HCT116 (cell line): ENCODE data around the gene IL22RA1. TPM values are rescaled to one million over a fixed set of nuclear protein-coding genes. Genes with fewer than 3 reads are reported as not detected.

ENCODE experiments used
- ATAC-seq: fragments of 200-7000 bp; cut with Tn5 transposase; 2 replicates; pipeline ENCODE4 v1.9.1; 2020; ENCODE audit warnings: mild to moderate bottlenecking, moderate library complexity
- BruUV-seq: library from RNA; stranded (reverse); fragments of 400-500 nt; replicated peaks from 2 replicates; lab custom pipeline; 2021; lab: Mats Ljungman, UMichigan
- CTCF ChIA-PET: fragments of 300-600 bp; sonication (Branson Sonifier 250); formaldehyde crosslinking; loops from one replicate; lab custom pipeline; 2021; ENCODE audit warnings: antibody characterized with exemption; lab: Charles Lee
- POLR2A ChIA-PET: fragments of 300-600, 350-600 bp; sonication (Branson Sonifier 250); formaldehyde crosslinking; loops from one replicate; lab custom pipeline; 2021; ENCODE audit warnings: antibody characterized with exemption; lab: Charles Lee
- RAD21 ChIA-PET, 2 experiments: fragments of 300-600 bp; sonication (Branson Sonifier 250); formaldehyde crosslinking; loops; one replicate each; lab custom pipeline; 2023; ENCODE audit warnings: low total read pairs in 2 of 2; ENCODE audit not compliant: uncharacterized antibody in 2 of 2, unreplicated experiment in 2 of 2, low non-redundant PET in 1 of 2; lab: Charles Lee
- DNase-seq: peaks from one replicate; pipeline ENCODE4 v3.0.0-alpha.2; 2010; ENCODE audit warnings: low read depth, low spot score
- H2AFZ ChIP-seq: fragments of 200-600 bp; shearing (Covaris generic), sonication (generic); 2 replicates; pipeline ENCODE4 v1.6.1; 2017; ENCODE audit warnings: low read depth, mixed run types, mixed read lengths, antibody characterized with exemption, low read length; ENCODE audit not compliant: poor library complexity, severe bottlenecking
- H3K27ac ChIP-seq: 2 replicates; pipeline ENCODE4 v1.5.1; 2012; ENCODE audit warnings: low read depth, low read length
- H3K27me3 ChIP-seq: fragments of 200-600 bp; sonication (generic); 2 replicates; pipeline ENCODE4 v1.6.1; 2016; ENCODE audit warnings: mixed run types, low read length, mixed read lengths; ENCODE audit not compliant: insufficient read depth
- H3K36me3 ChIP-seq, 2 experiments: fragments of 200-500 bp in 1 of 2; fragments of 200-600 bp in 1 of 2; sonication (Bioruptor generic) in 1 of 2; sonication (generic) in 1 of 2; 2 replicates each; pipeline versions ENCODE4 v1.5.1 to v1.6.1; 2014 to 2016; ENCODE audit warnings: low read length in 2 of 2, inconsistent platforms in 1 of 2, mixed read lengths in 1 of 2, mixed run types in 1 of 2; ENCODE audit not compliant: insufficient read depth in 2 of 2, control insufficient read depth in 1 of 2
- H3K4me1 ChIP-seq, 2 experiments: fragments of 200-600 bp in 1 of 2; sonication (generic) in 1 of 2; 2 replicates each; pipeline versions ENCODE4 v1.5.1 to v1.6.1; 2012 to 2017; ENCODE audit warnings: low read length in 2 of 2, inconsistent platforms in 1 of 2, mild to moderate bottlenecking in 1 of 2, mixed read lengths in 1 of 2, mixed run types in 1 of 2, moderate library complexity in 1 of 2; ENCODE audit not compliant: insufficient read depth in 2 of 2, control insufficient read depth in 1 of 2
- H3K4me2 ChIP-seq: fragments of 200-600 bp; sonication (generic); 2 replicates; pipeline ENCODE4 v1.6.1; 2017; ENCODE audit warnings: mixed run types, low read length, mixed read lengths
- H3K4me3 ChIP-seq, 2 experiments: fragments of 200-600 bp in 1 of 2; sonication (generic) in 1 of 2; replicated peaks in 1 of 2; 2 replicates each; pipeline ENCODE4 v1.5.1; 2011 to 2016; ENCODE audit warnings: low read length in 2 of 2, control low read depth in 1 of 2, low read depth in 1 of 2, mild to moderate bottlenecking in 1 of 2, mixed read lengths in 1 of 2, mixed run types in 1 of 2
- H3K79me2 ChIP-seq: fragments of 200-600 bp; sonication (generic); 2 replicates; pipeline ENCODE4 v1.6.1; 2017; ENCODE audit warnings: mild to moderate bottlenecking, mixed run types, low read length, moderate library complexity, mixed read lengths; ENCODE audit not compliant: insufficient read depth
- H3K9ac ChIP-seq: fragments of 200-600 bp; sonication (generic); 2 replicates; pipeline ENCODE4 v1.6.1; 2016; ENCODE audit warnings: low read length, mixed read lengths
- H3K9me2 ChIP-seq: fragments of 200-600 bp; sonication (generic), shearing (Covaris generic); 2 replicates; pipeline ENCODE4 v1.6.1; 2017; ENCODE audit warnings: mixed run types, mild to moderate bottlenecking, moderate library complexity; ENCODE audit not compliant: insufficient read depth
- H3K9me3 ChIP-seq, 2 experiments: fragments of 200-500 bp in 1 of 2; fragments of 200-600 bp in 1 of 2; sonication (Bioruptor generic) in 1 of 2; sonication (generic) in 1 of 2; 2 replicates each; pipeline ENCODE4 v1.6.1; 2014 to 2017; ENCODE audit warnings: low read length in 2 of 2, mixed read lengths in 2 of 2, inconsistent platforms in 1 of 2, low read depth in 1 of 2, mild to moderate bottlenecking in 1 of 2, mixed run types in 1 of 2, moderate library complexity in 1 of 2; ENCODE audit not compliant: control insufficient read depth in 1 of 2, insufficient read depth in 1 of 2
- H4K20me1 ChIP-seq: fragments of 200-600 bp; sonication (generic), shearing (Covaris generic); 2 replicates; pipeline ENCODE4 v1.6.1; 2017; ENCODE audit warnings: mixed run types, mild to moderate bottlenecking, moderate library complexity; ENCODE audit not compliant: insufficient read depth
- CBX3 ChIP-seq: IDR thresholded peaks from 2 replicates; pipeline ENCODE4 v1.6.1; 2012; ENCODE audit warnings: low read depth
- CEBPB ChIP-seq: IDR thresholded peaks from 2 replicates; pipeline ENCODE4 v1.6.1; 2012; ENCODE audit warnings: low read depth
- EGR1 ChIP-seq: IDR thresholded peaks from 2 replicates; pipeline ENCODE4 v1.6.1; 2012; ENCODE audit warnings: low read depth
- ELF1 ChIP-seq: IDR thresholded peaks from 2 replicates; pipeline ENCODE4 v1.6.1; 2012; ENCODE audit warnings: low read depth, borderline replicate concordance
- EZH2 ChIP-seq: fragments of 200-600 bp; sonication (generic); IDR thresholded peaks from 2 replicates; pipeline ENCODE4 v1.6.1; 2017; ENCODE audit warnings: antibody characterized with exemption, mixed run types
- EZH2phosphoT487 ChIP-seq: fragments of 200-600 bp; IDR thresholded peaks from 2 replicates; pipeline ENCODE4 v1.6.1; 2018; ENCODE audit warnings: antibody characterized with exemption, borderline replicate concordance
- FOSL1 ChIP-seq: IDR thresholded peaks from 2 replicates; pipeline ENCODE4 v1.6.1; 2012; ENCODE audit warnings: low read depth
- JUND ChIP-seq: IDR thresholded peaks from 2 replicates; pipeline ENCODE4 v1.6.1; 2012
- POLR2A ChIP-seq: IDR thresholded peaks from 2 replicates; pipeline ENCODE4 v1.7.0; 2011; ENCODE audit warnings: borderline replicate concordance; ENCODE audit not compliant: insufficient read depth, insufficient read length; ENCODE audit errors: extremely low read depth
- POLR2AphosphoS5 ChIP-seq: IDR thresholded peaks from 2 replicates; pipeline ENCODE4 v1.6.1; 2011; ENCODE audit warnings: mild to moderate bottlenecking, low read depth, low read length, moderate library complexity
- RAD21 ChIP-seq: IDR thresholded peaks from 2 replicates; pipeline ENCODE4 v1.6.1; 2012; ENCODE audit warnings: low read depth, mild to moderate bottlenecking
- SIN3A ChIP-seq: IDR thresholded peaks from 2 replicates; pipeline ENCODE4 v1.6.1; 2012; ENCODE audit warnings: low read depth
- SRF ChIP-seq: IDR thresholded peaks from 2 replicates; pipeline ENCODE4 v1.6.1; 2012; ENCODE audit warnings: low read depth
- YY1 ChIP-seq: IDR thresholded peaks from 2 replicates; pipeline ENCODE4 v1.6.1; 2011; ENCODE audit warnings: low read length, low read depth, moderate library complexity, mild to moderate bottlenecking; ENCODE audit not compliant: insufficient replicate concordance; ENCODE audit errors: extremely low read depth
- ZFX ChIP-seq: fragments of 450-650 bp; IDR thresholded peaks from 2 replicates; pipeline ENCODE4 v1.6.1; 2017
- ZNF274 ChIP-seq: fragments of 200-500 bp; sonication (Bioruptor generic); IDR thresholded peaks from 2 replicates; pipeline ENCODE4 v1.6.1; 2014; ENCODE audit warnings: mild to moderate bottlenecking, low read depth, low read length, inconsistent platforms
- intact Hi-C: fragments of 100-400 bp; cut with micrococcal nuclease; formaldehyde crosslinking; loops from 2 replicates; pipeline ENCODE4 v1.10.0; 2022
- total RNA-seq: library from RNA; stranded (reverse); gene quantifications from one replicate; pipeline ENCODE4 v1.2.1, GENCODE V29; 2021; ENCODE audit not compliant: unreplicated experiment
- TF ChIP-seq, protein P1 (sequence below), 3 experiments: fragments of 200-600 bp in 1 of 3; sonication (generic) in 1 of 3; IDR thresholded peaks in 2 of 3; conservative IDR thresholded peaks in 1 of 3; 2 replicates each; pipeline ENCODE4 v1.5.1; 2012 to 2017; ENCODE audit warnings: low read depth in 2 of 3, low read length in 2 of 3, antibody characterized with exemption in 1 of 3, borderline replicate concordance in 1 of 3, control low read depth in 1 of 3, mild to moderate bottlenecking in 1 of 3, mixed read lengths in 1 of 3, mixed run types in 1 of 3, moderate library complexity in 1 of 3; ENCODE audit not compliant: insufficient read depth in 1 of 3
- TF ChIP-seq, protein P2 (sequence below): IDR thresholded peaks from 2 replicates; pipeline ENCODE4 v1.6.1; 2012
- TF ChIP-seq, protein P3 (sequence below): IDR thresholded peaks from 2 replicates; pipeline ENCODE4 v1.6.1; 2012
- TF ChIP-seq, protein P4 (sequence below): IDR thresholded peaks from 2 replicates; pipeline ENCODE4 v1.6.1; 2012; ENCODE audit warnings: low read depth

IL22RA1 gene
- total RNA-seq, 1 experiment from 2014 or later, result 2.1 TPM

DNA sequence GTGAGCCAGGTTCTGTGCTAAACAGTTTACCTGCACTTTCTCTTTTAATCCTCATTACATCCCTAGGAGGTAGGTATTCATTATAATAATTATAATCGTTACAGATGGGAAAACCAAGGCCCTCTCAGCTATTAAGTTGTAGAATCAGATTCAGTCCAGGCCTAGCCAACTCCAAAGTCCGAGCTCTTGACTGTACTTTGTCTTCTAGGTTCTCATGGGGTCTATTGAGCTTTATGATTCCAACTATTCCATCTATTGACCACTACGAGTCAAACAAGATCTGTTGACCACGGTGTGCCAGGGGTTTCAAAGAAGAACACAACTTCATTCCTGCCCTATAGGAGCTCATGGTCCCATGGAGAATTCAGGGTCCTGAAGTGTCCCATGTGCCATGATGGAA, 42.1 kb upstream of the IL22RA1 start:
- Histone ChIP-seq H3K4me3 (no peak overlapping the region), H3K27ac (no peak overlapping the region), H4K20me1 (no peaks in the 10 kb centered on the region), H3K9me2 (no peaks in the 10 kb centered on the region), H3K4me2 (no peak overlapping the region), H2AFZ (no peak overlapping the region), H3K4me1 (peaks cover 10 to 23% of the 10 kb centered on the region in 2 experiments; a peak in 3 of 4 replicates), H3K79me2 (peaks cover 14% of the 10 kb centered on the region; the same call in 1 of the 2 replicates), H3K27me3 (no peaks in the 10 kb centered on the region), H3K9me3 (no peaks in the 10 kb centered on the region), H3K9ac (no peak overlapping the region), H3K36me3 (no peaks in the 10 kb centered on the region)
- TF ChIP-seq JUND (no peak), ELF1 (no peak), EZH2phosphoT487 (no peak), POLR2AphosphoS5 (no peak), FOSL1 (no peak), EZH2 (no peak), ZNF274 (no peak), EGR1 (no peak), SIN3A (no peak), RAD21 (no peak), CEBPB (no peak), YY1 (no peak), POLR2A (no peak), ZFX (no peak), CBX3 (no peak), SRF (no peak)
- TF ChIP-seq, protein P1, sequence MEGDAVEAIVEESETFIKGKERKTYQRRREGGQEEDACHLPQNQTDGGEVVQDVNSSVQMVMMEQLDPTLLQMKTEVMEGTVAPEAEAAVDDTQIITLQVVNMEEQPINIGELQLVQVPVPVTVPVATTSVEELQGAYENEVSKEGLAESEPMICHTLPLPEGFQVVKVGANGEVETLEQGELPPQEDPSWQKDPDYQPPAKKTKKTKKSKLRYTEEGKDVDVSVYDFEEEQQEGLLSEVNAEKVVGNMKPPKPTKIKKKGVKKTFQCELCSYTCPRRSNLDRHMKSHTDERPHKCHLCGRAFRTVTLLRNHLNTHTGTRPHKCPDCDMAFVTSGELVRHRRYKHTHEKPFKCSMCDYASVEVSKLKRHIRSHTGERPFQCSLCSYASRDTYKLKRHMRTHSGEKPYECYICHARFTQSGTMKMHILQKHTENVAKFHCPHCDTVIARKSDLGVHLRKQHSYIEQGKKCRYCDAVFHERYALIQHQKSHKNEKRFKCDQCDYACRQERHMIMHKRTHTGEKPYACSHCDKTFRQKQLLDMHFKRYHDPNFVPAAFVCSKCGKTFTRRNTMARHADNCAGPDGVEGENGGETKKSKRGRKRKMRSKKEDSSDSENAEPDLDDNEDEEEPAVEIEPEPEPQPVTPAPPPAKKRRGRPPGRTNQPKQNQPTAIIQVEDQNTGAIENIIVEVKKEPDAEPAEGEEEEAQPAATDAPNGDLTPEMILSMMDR (IDR thresholded peaks at IDR 0.05 in 2 of 3, conservative IDR thresholded peaks at IDR 0.05 in 1 of 3; ENCODE audit: borderline replicate concordance in 1 of 3, insufficient read depth in 1 of 3, low read depth in 2 of 3, low read length in 2 of 3), result no peak
- TF ChIP-seq, protein P2, sequence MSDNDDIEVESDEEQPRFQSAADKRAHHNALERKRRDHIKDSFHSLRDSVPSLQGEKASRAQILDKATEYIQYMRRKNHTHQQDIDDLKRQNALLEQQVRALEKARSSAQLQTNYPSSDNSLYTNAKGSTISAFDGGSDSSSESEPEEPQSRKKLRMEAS, result no peak
- TF ChIP-seq, protein P3, sequence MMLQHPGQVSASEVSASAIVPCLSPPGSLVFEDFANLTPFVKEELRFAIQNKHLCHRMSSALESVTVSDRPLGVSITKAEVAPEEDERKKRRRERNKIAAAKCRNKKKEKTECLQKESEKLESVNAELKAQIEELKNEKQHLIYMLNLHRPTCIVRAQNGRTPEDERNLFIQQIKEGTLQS, result no peak
- TF ChIP-seq, protein P4, sequence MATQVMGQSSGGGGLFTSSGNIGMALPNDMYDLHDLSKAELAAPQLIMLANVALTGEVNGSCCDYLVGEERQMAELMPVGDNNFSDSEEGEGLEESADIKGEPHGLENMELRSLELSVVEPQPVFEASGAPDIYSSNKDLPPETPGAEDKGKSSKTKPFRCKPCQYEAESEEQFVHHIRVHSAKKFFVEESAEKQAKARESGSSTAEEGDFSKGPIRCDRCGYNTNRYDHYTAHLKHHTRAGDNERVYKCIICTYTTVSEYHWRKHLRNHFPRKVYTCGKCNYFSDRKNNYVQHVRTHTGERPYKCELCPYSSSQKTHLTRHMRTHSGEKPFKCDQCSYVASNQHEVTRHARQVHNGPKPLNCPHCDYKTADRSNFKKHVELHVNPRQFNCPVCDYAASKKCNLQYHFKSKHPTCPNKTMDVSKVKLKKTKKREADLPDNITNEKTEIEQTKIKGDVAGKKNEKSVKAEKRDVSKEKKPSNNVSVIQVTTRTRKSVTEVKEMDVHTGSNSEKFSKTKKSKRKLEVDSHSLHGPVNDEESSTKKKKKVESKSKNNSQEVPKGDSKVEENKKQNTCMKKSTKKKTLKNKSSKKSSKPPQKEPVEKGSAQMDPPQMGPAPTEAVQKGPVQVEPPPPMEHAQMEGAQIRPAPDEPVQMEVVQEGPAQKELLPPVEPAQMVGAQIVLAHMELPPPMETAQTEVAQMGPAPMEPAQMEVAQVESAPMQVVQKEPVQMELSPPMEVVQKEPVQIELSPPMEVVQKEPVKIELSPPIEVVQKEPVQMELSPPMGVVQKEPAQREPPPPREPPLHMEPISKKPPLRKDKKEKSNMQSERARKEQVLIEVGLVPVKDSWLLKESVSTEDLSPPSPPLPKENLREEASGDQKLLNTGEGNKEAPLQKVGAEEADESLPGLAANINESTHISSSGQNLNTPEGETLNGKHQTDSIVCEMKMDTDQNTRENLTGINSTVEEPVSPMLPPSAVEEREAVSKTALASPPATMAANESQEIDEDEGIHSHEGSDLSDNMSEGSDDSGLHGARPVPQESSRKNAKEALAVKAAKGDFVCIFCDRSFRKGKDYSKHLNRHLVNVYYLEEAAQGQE, result no peak
- ChIA-PET POLR2A (no interaction called here), CTCF (interaction anchor here (1.1 kb wide), 1 partner anchor 35 kb away, joined by 6 read pairs; no protein-coding TSS in a partner anchor), RAD21 (no interaction called here)
- ATAC-seq, result no peak
- BruUV-seq, result no TSS peak
- DNase-seq, result no peak
- intact Hi-C loops, result no loop called here
